HepG2 (cell line): ENCODE results near the gene HHIPL1. TPM values are rescaled to one million over a fixed set of nuclear protein-coding genes. Genes with fewer than 3 reads are reported as not detected.

Experiments
- ATAC-seq: fragments of 200-7000 bp; cut with Tn5 transposase; 3 replicates; pipeline ENCODE4 v1.9.1; 2020; ENCODE audit warnings: mild to moderate bottlenecking, moderate library complexity
- BruUV-seq: library from RNA; stranded (reverse); fragments of 400-500 nt; replicated peaks from 2 replicates; lab custom pipeline; 2021; lab: Mats Ljungman, UMichigan
- CTCF ChIA-PET: fragments of 300-600 bp; formaldehyde crosslinking; extraction: SDS; loops from one replicate; lab custom pipeline; 2021; ENCODE audit warnings: low total read pairs, inconsistent platforms, low intra/inter-chr PET ratio; lab: Yijun Ruan, JAX
- POLR2A ChIA-PET: fragments of 350-600 bp; sonication (Branson Sonifier 250); formaldehyde crosslinking; loops from one replicate; lab custom pipeline; 2020; ENCODE audit warnings: antibody characterized with exemption, inconsistent platforms; lab: Yijun Ruan, JAX
- DNase-seq: peaks from one replicate; pipeline ENCODE4 v3.0.0-alpha.2; 2015; ENCODE audit warnings: low spot score
- FAIRE-seq: peaks from 3 replicates; lab custom pipeline; 2011; peaks lifted over from hg19 to GRCh38; lab: Jason Lieb, UNC
- H2AFZ ChIP-seq: one replicate; pipeline ENCODE4 v1.6.1; 2011; ENCODE audit warnings: low read length, inconsistent platforms
- H3K27ac ChIP-seq: fragments of 300-600 bp; 3 replicates; pipeline ENCODE4 v1.8.0; 2011; ENCODE audit warnings: mixed run types, mild to moderate bottlenecking, mixed read lengths, low read length, inconsistent platforms; ENCODE audit not compliant: insufficient read depth; ENCODE audit errors: extremely low read length
- H3K27me3 ChIP-seq, 2 experiments: fragments of 200-600 bp in 1 of 2; 2 replicates in 1 of 2; 3 replicates in 1 of 2; pipeline versions ENCODE4 v1.6.0 to v1.8.0; 2011; ENCODE audit warnings: low read length in 2 of 2, mild to moderate bottlenecking in 2 of 2, moderate library complexity in 2 of 2, inconsistent platforms in 1 of 2; ENCODE audit not compliant: insufficient read depth in 2 of 2, control insufficient read depth in 1 of 2
- H3K36me3 ChIP-seq, 2 experiments: fragments of 200-600 bp in 1 of 2; replicated peaks in 1 of 2; 2 replicates in 1 of 2; 3 replicates in 1 of 2; pipeline versions ENCODE4 v1.5.1 to v1.8.0; 2011; ENCODE audit warnings: low read length in 2 of 2, inconsistent platforms in 1 of 2; ENCODE audit not compliant: insufficient read depth in 2 of 2, control insufficient read depth in 1 of 2
- H3K4me1 ChIP-seq: 2 replicates; pipeline ENCODE4 v1.5.1; 2012; ENCODE audit warnings: low read length, inconsistent platforms; ENCODE audit not compliant: insufficient read depth
- H3K4me2 ChIP-seq: 2 replicates; pipeline ENCODE4 v1.6.0; 2011; ENCODE audit warnings: low read depth, low read length, inconsistent platforms
- H3K4me3 ChIP-seq, 3 experiments: fragments of 200-600 bp in 1 of 3; sonication (generic), shearing (Covaris generic) in 1 of 3; replicated peaks in 1 of 3; 2 replicates each; pipeline ENCODE4 v1.5.1; 2011 to 2016; ENCODE audit warnings: low read length in 3 of 3, inconsistent platforms in 2 of 3, low read depth in 2 of 3, mild to moderate bottlenecking in 2 of 3, control low read depth in 1 of 3, mixed read lengths in 1 of 3; ENCODE audit not compliant: insufficient read depth in 1 of 3
- H3K79me2 ChIP-seq: one replicate; pipeline ENCODE4 v1.6.1; 2011; ENCODE audit warnings: low read length, inconsistent platforms; ENCODE audit not compliant: insufficient read depth
- H3K9ac ChIP-seq: 2 replicates; pipeline ENCODE4 v1.6.0; 2011; ENCODE audit warnings: mild to moderate bottlenecking, low read depth, low read length, inconsistent platforms; ENCODE audit not compliant: insufficient read depth
- H3K9me3 ChIP-seq: 2 replicates; pipeline ENCODE4 v1.5.1; 2012; ENCODE audit warnings: mild to moderate bottlenecking, low read length
- H4K20me1 ChIP-seq: 2 replicates; pipeline ENCODE4 v1.6.0; 2011; ENCODE audit warnings: inconsistent platforms, mild to moderate bottlenecking, low read length, moderate library complexity; ENCODE audit not compliant: insufficient read depth
- ESRRA ChIP-seq: sonication (generic); formaldehyde crosslinking; IDR thresholded peaks from 2 replicates; pipeline ENCODE4 v1.5.1; 2020; ENCODE audit warnings: mild to moderate bottlenecking, low read depth, missing genetic modification reagents
- MYPOP ChIP-seq: sonication (generic); formaldehyde crosslinking; IDR thresholded peaks from 2 replicates; pipeline ENCODE4 v1.8.1; 2023; ENCODE audit warnings: mild to moderate bottlenecking, moderate library complexity, missing genetic modification reagents
- SOX13 ChIP-seq, 3 experiments: fragments of 450-650 bp in 1 of 3; sonication (generic) in 1 of 3; formaldehyde crosslinking in 1 of 3; IDR thresholded peaks in 2 of 3; conservative IDR thresholded peaks in 1 of 3; 2 replicates each; pipeline versions ENCODE4 v1.5.0 to v1.6.1; 2016 to 2020; ENCODE audit warnings: antibody characterized with exemption in 1 of 3, mild to moderate bottlenecking in 1 of 3, missing compliant biosample characterization in 1 of 3, missing genetic modification reagents in 1 of 3, moderate library complexity in 1 of 3
- ZBTB20 ChIP-seq: sonication (generic); formaldehyde crosslinking; IDR thresholded peaks from 2 replicates; pipeline ENCODE4 v1.8.1; 2023; ENCODE audit warnings: missing genetic modification reagents, low read depth, mild to moderate bottlenecking, borderline replicate concordance
- ZBTB7B ChIP-seq: sonication (generic); formaldehyde crosslinking; IDR thresholded peaks from 2 replicates; pipeline ENCODE4 v1.4.0; 2020; ENCODE audit warnings: missing genetic modification reagents
- ZFAT ChIP-seq: sonication (generic); formaldehyde crosslinking; conservative IDR thresholded peaks from 2 replicates; pipeline ENCODE4 v1.8.1; 2023; ENCODE audit warnings: missing genetic modification reagents, inconsistent platforms
- ZHX2 ChIP-seq, 2 experiments: sonication (generic) in 1 of 2; formaldehyde crosslinking in 1 of 2; IDR thresholded peaks; 2 replicates each; pipeline versions ENCODE4 v1.6.1 to v1.9.0; 2014 to 2022; ENCODE audit warnings: antibody characterized with exemption in 1 of 2, borderline replicate concordance in 1 of 2, inconsistent platforms in 1 of 2, low read depth in 1 of 2, missing genetic modification reagents in 1 of 2
- ZNF264 ChIP-seq: sonication (generic); formaldehyde crosslinking; IDR thresholded peaks from 2 replicates; pipeline ENCODE4 v1.4.0; 2020; ENCODE audit warnings: missing genetic modification reagents
- ZNF354B ChIP-seq: sonication (generic); formaldehyde crosslinking; IDR thresholded peaks from 2 replicates; pipeline ENCODE4 v1.8.0; 2022; ENCODE audit warnings: mild to moderate bottlenecking, missing genetic modification reagents
- WGBS: methylation state at CpG from one replicate; pipeline ENCODE4 v1.1.6; 2017; ENCODE audit warnings: low lambda C conversion rate; 5-methylcytosine and 5-hydroxymethylcytosine counted together
- in situ Hi-C: cut with HindIII; loops from 2 replicates; pipeline ENCODE4 v1.10.0; 2017; ENCODE audit warnings: low pct_unique_long_range_greater_than_20kb; ENCODE audit not compliant: extremely low pct_ligation_motif_present
- intact Hi-C: fragments of 100-400 bp; cut with micrococcal nuclease; formaldehyde crosslinking; loops from one replicate; pipeline ENCODE4 v1.10.0; 2022; ENCODE audit not compliant: unreplicated experiment
- polyA plus RNA-seq, 8 experiments: library from polyadenylated mRNA; depleted of rRNA in 3 of 8; stranded (reverse) in 7 of 8; unstranded in 1 of 8; fragments of >200 nt; fragmentation: Illumina TruSeq in 4 of 8; extraction: Trizol in 4 of 8; gene quantifications; 2 replicates each; pipeline versions ENCODE4 v1.2.1 to v1.2.3, GENCODE V29; 2011 to 2016; ENCODE audit warnings: low read depth in 4 of 8, missing spikeins in 1 of 8, mixed read lengths in 1 of 8; ENCODE audit not compliant: insufficient read depth in 1 of 8
- total RNA-seq, 5 experiments: library from RNA; depleted of rRNA; stranded (reverse); fragments of >200 nt; fragmentation: Illumina TruSeq; extraction: Trizol; gene quantifications; 2 replicates each; pipeline ENCODE4 v1.2.3, GENCODE V29; 2016; ENCODE audit warnings: low read depth in 1 of 5
- TF ChIP-seq, protein P1 (sequence below): sonication (generic); formaldehyde crosslinking; conservative IDR thresholded peaks from 2 replicates; pipeline ENCODE4 v1.4.0; 2020; ENCODE audit warnings: missing genetic modification reagents
- TF ChIP-seq, protein P2 (sequence below): sonication (generic); formaldehyde crosslinking; IDR thresholded peaks from 2 replicates; pipeline ENCODE4 v1.5.0; 2020; ENCODE audit warnings: mild to moderate bottlenecking, missing genetic modification reagents, moderate library complexity

Gene HHIPL1
- total and polyA plus RNA-seq, 2 of the 13 experiments (the other 11 are each of a cell fraction or from before 2014, with no cell fraction given), result not detected

DNA sequence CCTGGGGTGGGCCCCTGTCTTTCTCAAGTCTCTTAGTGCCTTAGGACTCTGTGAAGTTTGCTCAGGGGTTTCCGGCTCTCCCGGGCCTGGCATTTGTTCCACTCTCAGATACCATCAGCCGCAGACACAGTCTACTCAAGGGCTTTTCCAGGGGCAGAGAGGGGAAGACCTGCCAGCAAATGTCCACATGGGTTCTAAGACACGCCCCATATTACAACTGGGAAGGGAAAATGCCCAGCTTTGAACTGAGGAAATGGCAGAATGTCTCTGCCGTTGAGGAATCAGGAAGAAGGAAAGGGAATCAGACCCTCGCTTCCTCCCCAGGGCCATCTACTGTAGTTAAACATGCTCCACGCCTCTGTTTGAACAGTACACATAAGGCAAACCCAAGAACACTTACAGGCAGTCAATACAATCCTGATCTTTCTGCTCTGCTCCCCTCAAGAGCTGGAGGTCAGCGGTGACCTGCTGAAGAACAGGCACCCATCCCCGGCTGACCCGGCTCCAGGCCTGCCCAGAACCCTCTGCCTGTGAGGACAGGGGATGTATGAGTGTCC lies 48.8 kb upstream of the HHIPL1 start:
- ChIA-PET POLR2A (no interaction called here), CTCF (no interaction called here)
- H3K27me3 ChIP-seq, result no peaks in the 10 kb centered on the region
- no peak overlapping the region for H3K4me2 ChIP-seq
- H3K36me3 ChIP-seq, result peaks cover 4 to 12% of the 10 kb centered on the region in 2 experiments; a peak in 3 of 5 replicates
- no TSS peak for BruUV-seq
- H2AFZ ChIP-seq, result no peak overlapping the region
- peaks cover 54% of the 10 kb centered on the region for H4K20me1 ChIP-seq
- H3K27ac ChIP-seq, result no peak overlapping the region
- 88% methylated on average over 8 of the region's 10 CpGs for WGBS
- no peak overlapping the region for H3K4me3 ChIP-seq
- FAIRE-seq (no peak), DNase-seq (no peak), ATAC-seq (no peak)
- intact Hi-C loops, result no loop called here
- H3K79me2 ChIP-seq, result peaks cover 97% of the 10 kb centered on the region
- no peak overlapping the region for H3K9ac ChIP-seq
- TF ChIP-seq ZHX2 (IDR thresholded peaks at IDR 0.05; ENCODE audit: low read depth) (no peak), ZHX2 (CRISPR knock-in tag; IDR thresholded peaks at IDR 0.05; ENCODE audit: borderline replicate concordance) (no peak), ZNF264 (CRISPR knock-in tag) (no peak), ZBTB20 (no peak), ESRRA (CRISPR knock-in tag) (no peak), ZBTB7B (no peak), SOX13 (IDR thresholded peaks at IDR 0.05) (no peak), SOX13 (CRISPR knock-in tag; conservative IDR thresholded peaks at IDR 0.05 in 1 of 2, IDR thresholded peaks at IDR 0.05 in 1 of 2) (no peak), MYPOP (CRISPR knock-in tag) (no peak), ZNF354B (CRISPR knock-in tag) (no peak), ZFAT (CRISPR knock-in tag) (no peak)
- TF ChIP-seq, protein P1, sequence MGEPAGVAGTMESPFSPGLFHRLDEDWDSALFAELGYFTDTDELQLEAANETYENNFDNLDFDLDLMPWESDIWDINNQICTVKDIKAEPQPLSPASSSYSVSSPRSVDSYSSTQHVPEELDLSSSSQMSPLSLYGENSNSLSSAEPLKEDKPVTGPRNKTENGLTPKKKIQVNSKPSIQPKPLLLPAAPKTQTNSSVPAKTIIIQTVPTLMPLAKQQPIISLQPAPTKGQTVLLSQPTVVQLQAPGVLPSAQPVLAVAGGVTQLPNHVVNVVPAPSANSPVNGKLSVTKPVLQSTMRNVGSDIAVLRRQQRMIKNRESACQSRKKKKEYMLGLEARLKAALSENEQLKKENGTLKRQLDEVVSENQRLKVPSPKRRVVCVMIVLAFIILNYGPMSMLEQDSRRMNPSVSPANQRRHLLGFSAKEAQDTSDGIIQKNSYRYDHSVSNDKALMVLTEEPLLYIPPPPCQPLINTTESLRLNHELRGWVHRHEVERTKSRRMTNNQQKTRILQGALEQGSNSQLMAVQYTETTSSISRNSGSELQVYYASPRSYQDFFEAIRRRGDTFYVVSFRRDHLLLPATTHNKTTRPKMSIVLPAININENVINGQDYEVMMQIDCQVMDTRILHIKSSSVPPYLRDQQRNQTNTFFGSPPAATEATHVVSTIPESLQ (CRISPR knock-in tag), result no peak
- TF ChIP-seq, protein P2, sequence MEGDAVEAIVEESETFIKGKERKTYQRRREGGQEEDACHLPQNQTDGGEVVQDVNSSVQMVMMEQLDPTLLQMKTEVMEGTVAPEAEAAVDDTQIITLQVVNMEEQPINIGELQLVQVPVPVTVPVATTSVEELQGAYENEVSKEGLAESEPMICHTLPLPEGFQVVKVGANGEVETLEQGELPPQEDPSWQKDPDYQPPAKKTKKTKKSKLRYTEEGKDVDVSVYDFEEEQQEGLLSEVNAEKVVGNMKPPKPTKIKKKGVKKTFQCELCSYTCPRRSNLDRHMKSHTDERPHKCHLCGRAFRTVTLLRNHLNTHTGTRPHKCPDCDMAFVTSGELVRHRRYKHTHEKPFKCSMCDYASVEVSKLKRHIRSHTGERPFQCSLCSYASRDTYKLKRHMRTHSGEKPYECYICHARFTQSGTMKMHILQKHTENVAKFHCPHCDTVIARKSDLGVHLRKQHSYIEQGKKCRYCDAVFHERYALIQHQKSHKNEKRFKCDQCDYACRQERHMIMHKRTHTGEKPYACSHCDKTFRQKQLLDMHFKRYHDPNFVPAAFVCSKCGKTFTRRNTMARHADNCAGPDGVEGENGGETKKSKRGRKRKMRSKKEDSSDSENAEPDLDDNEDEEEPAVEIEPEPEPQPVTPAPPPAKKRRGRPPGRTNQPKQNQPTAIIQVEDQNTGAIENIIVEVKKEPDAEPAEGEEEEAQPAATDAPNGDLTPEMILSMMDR (CRISPR knock-in tag), result no peak
- H3K9me3 ChIP-seq, result no peaks in the 10 kb centered on the region
- H3K4me1 ChIP-seq, result peaks cover 67% of the 10 kb centered on the region
- in situ Hi-C loops, result no loop called here
